Liver (tissue), 9 donors: ENCODE data around the gene CA11. TPM values are rescaled to one million over a fixed set of nuclear protein-coding genes. Genes with fewer than 3 reads are reported as not detected.

Experiments
- DNase-seq: peaks from one replicate; pipeline ENCODE4 v3.0.0-alpha.2; 2017; ENCODE audit warnings: low spot score
- H3K27ac ChIP-seq, 2 donors: one replicate each; pipeline ENCODE4 v1.7.0; 2013; ENCODE audit warnings: inconsistent platforms in 2 of 2, low read length in 2 of 2, control low read depth in 1 of 2, low read depth in 1 of 2, mild to moderate bottlenecking in 1 of 2
- H3K27me3 ChIP-seq, 4 donors: one replicate each; pipeline versions ENCODE4 v1.6.1 to v1.7.0; 2013; ENCODE audit warnings: low read length in 3 of 4, inconsistent platforms in 1 of 4, mild to moderate bottlenecking in 1 of 4, moderate library complexity in 1 of 4; ENCODE audit not compliant: control insufficient read depth in 4 of 4, insufficient read depth in 4 of 4
- H3K36me3 ChIP-seq, 4 donors: one replicate each; pipeline versions ENCODE4 v1.6.1 to v1.7.0; 2013; ENCODE audit warnings: low read length in 3 of 4, mild to moderate bottlenecking in 3 of 4, low read depth in 1 of 4, moderate library complexity in 1 of 4; ENCODE audit not compliant: control insufficient read depth in 4 of 4, insufficient read depth in 3 of 4
- H3K4me1 ChIP-seq, 4 donors: one replicate each; pipeline versions ENCODE4 v1.6.1 to v1.7.0; 2013; ENCODE audit warnings: low read length in 3 of 4, mild to moderate bottlenecking in 3 of 4, moderate library complexity in 1 of 4; ENCODE audit not compliant: control insufficient read depth in 4 of 4, insufficient read depth in 4 of 4
- H3K4me3 ChIP-seq, 3 donors: one replicate each; pipeline versions ENCODE4 v1.6.1 to v1.7.0; 2013; ENCODE audit warnings: low read length in 3 of 3, control low read depth in 1 of 3, low read depth in 1 of 3, mild to moderate bottlenecking in 1 of 3
- H3K9ac ChIP-seq, 2 donors: one replicate each; pipeline ENCODE4 v1.7.0; 2013; ENCODE audit warnings: low read length in 2 of 2, mild to moderate bottlenecking in 2 of 2, moderate library complexity in 2 of 2, control low read depth in 1 of 2, low read depth in 1 of 2
- H3K9me3 ChIP-seq, 4 donors: one replicate each; pipeline versions ENCODE4 v1.6.1 to v1.7.0; 2013; ENCODE audit warnings: low read length in 3 of 4; ENCODE audit not compliant: control insufficient read depth in 4 of 4
- ATF3 ChIP-seq: IDR thresholded peaks from 2 replicates; pipeline ENCODE4 v1.6.1; 2016; ENCODE audit warnings: antibody characterized with exemption
- EGR1 ChIP-seq, 2 donors: IDR thresholded peaks; 2 replicates each; pipeline ENCODE4 v1.6.1; 2016 to 2018; ENCODE audit warnings: antibody characterized with exemption in 2 of 2, low read depth in 2 of 2
- FOXA1 ChIP-seq: IDR thresholded peaks from 2 replicates; pipeline ENCODE4 v1.6.1; 2016; ENCODE audit warnings: antibody characterized with exemption
- FOXA2 ChIP-seq: IDR thresholded peaks from 2 replicates; pipeline ENCODE4 v1.6.1; 2016; ENCODE audit warnings: antibody characterized with exemption
- GABPA ChIP-seq, 2 donors: IDR thresholded peaks in 1 of 2; conservative IDR thresholded peaks in 1 of 2; 2 replicates each; pipeline ENCODE4 v1.6.1; 2016; ENCODE audit warnings: antibody characterized with exemption in 2 of 2, mild to moderate bottlenecking in 1 of 2, moderate library complexity in 1 of 2
- HNF4A ChIP-seq, 2 donors: conservative IDR thresholded peaks; 2 replicates each; pipeline ENCODE4 v1.6.1; 2016; ENCODE audit warnings: antibody characterized with exemption in 2 of 2, mild to moderate bottlenecking in 2 of 2
- HNF4G ChIP-seq: IDR thresholded peaks from 2 replicates; pipeline ENCODE4 v1.6.1; 2016; ENCODE audit warnings: antibody characterized with exemption
- JUND ChIP-seq, 2 donors: IDR thresholded peaks; 2 replicates each; pipeline ENCODE4 v1.6.1; 2016; ENCODE audit warnings: antibody characterized with exemption in 2 of 2
- MAX ChIP-seq: IDR thresholded peaks from 2 replicates; pipeline ENCODE4 v1.6.1; 2016; ENCODE audit warnings: antibody characterized with exemption
- NR2F2 ChIP-seq: IDR thresholded peaks from 2 replicates; pipeline ENCODE4 v1.6.1; 2016; ENCODE audit warnings: antibody characterized with exemption
- RAD21 ChIP-seq, 2 donors: IDR thresholded peaks; 2 replicates each; pipeline ENCODE4 v1.6.1; 2016; ENCODE audit warnings: antibody characterized with exemption in 2 of 2, mild to moderate bottlenecking in 2 of 2
- RXRA ChIP-seq, 2 donors: IDR thresholded peaks; 2 replicates each; pipeline ENCODE4 v1.6.1; 2017 to 2018; ENCODE audit warnings: antibody characterized with exemption in 2 of 2, mild to moderate bottlenecking in 1 of 2
- SP1 ChIP-seq: IDR thresholded peaks from 2 replicates; pipeline ENCODE4 v1.6.1; 2018; ENCODE audit warnings: antibody characterized with exemption, mild to moderate bottlenecking
- TAF1 ChIP-seq: conservative IDR thresholded peaks from 2 replicates; pipeline ENCODE4 v1.6.1; 2016; ENCODE audit warnings: antibody characterized with exemption, mild to moderate bottlenecking
- YY1 ChIP-seq: IDR thresholded peaks from 2 replicates; pipeline ENCODE4 v1.6.1; 2016; ENCODE audit warnings: antibody characterized with exemption, mild to moderate bottlenecking
- WGBS: extraction: QIAGEN DNeasy Blood & Tissue Kit; methylation state at CpG from one replicate; pipeline ENCODE4 v1.1.7; 2013; 5-methylcytosine and 5-hydroxymethylcytosine counted together
- polyA plus RNA-seq, 2 donors: library from polyadenylated mRNA; stranded (reverse) in 1 of 2; unstranded in 1 of 2; fragments of 200-250 nt in 1 of 2; fragments of >200 nt in 1 of 2; fragmentation: Nextera tagmentation in 1 of 2; extraction: Ambion mirVana in 1 of 2; gene quantifications; one replicate each; pipeline versions ENCODE4 v1.2.1 to v1.2.3, GENCODE V29; 2013 to 2015
- total RNA-seq, 2 donors: library from RNA; depleted of rRNA; stranded (reverse); fragments of >200 nt; gene quantifications; one replicate each; pipeline ENCODE4 v1.2.3, GENCODE V29; 2014
- TF ChIP-seq, protein P1 (sequence below): fragments of 150-350 bp; IDR thresholded peaks from 2 replicates; pipeline ENCODE4 v1.5.1; 2017; ENCODE audit warnings: improper control_type of control experiment, low read depth, low read length; ENCODE audit not compliant: missing input control
- TF ChIP-seq, protein P2 (sequence below): IDR thresholded peaks from 2 replicates; pipeline ENCODE4 v1.6.1; 2016; ENCODE audit warnings: antibody characterized with exemption
- TF ChIP-seq, protein P3 (sequence below): IDR thresholded peaks from 2 replicates; pipeline ENCODE4 v1.6.1; 2016; ENCODE audit warnings: antibody characterized with exemption, mild to moderate bottlenecking
- donor health status: healthy.
- donor health status: healthy.
- donor health status: healthy.
- donor health status: healthy.
- donor health status: healthy.

Gene CA11
- total and polyA plus RNA-seq, 4 donors: 0.09 to 1.1 (median 0.34) TPM

- Histone ChIP-seq H3K36me3 (no peaks in the 10 kb centered on the region), H3K27ac (no peak overlapping the region), H3K4me3 (no peak overlapping the region), H3K9me3 (no peaks in the 10 kb centered on the region), H3K4me1 (peaks cover 2 to 21% (median 12%) of the 10 kb centered on the region in 4 donors), H3K9ac (no peak overlapping the region), H3K27me3 (no peaks in the 10 kb centered on the region)
- TF ChIP-seq FOXA1 (no peak), HNF4A (conservative IDR thresholded peaks at IDR 0.05) (no peak), EGR1 (IDR thresholded peaks at IDR 0.05; ENCODE audit: low read depth in 2 of 2) (no peak), HNF4G (no peak), RXRA (IDR thresholded peaks at IDR 0.05) (no peak), MAX (no peak), TAF1 (no peak), NR2F2 (no peak), FOXA2 (no peak), RAD21 (IDR thresholded peaks at IDR 0.05) (no peak), YY1 (no peak), ATF3 (no peak), GABPA (IDR thresholded peaks at IDR 0.05 in 1 of 2, conservative IDR thresholded peaks at IDR 0.05 in 1 of 2) (no peak), JUND (IDR thresholded peaks at IDR 0.05) (no peak), SP1 (no peak)
- TF ChIP-seq, protein P1, sequence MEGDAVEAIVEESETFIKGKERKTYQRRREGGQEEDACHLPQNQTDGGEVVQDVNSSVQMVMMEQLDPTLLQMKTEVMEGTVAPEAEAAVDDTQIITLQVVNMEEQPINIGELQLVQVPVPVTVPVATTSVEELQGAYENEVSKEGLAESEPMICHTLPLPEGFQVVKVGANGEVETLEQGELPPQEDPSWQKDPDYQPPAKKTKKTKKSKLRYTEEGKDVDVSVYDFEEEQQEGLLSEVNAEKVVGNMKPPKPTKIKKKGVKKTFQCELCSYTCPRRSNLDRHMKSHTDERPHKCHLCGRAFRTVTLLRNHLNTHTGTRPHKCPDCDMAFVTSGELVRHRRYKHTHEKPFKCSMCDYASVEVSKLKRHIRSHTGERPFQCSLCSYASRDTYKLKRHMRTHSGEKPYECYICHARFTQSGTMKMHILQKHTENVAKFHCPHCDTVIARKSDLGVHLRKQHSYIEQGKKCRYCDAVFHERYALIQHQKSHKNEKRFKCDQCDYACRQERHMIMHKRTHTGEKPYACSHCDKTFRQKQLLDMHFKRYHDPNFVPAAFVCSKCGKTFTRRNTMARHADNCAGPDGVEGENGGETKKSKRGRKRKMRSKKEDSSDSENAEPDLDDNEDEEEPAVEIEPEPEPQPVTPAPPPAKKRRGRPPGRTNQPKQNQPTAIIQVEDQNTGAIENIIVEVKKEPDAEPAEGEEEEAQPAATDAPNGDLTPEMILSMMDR: no peak
- TF ChIP-seq, protein P2, sequence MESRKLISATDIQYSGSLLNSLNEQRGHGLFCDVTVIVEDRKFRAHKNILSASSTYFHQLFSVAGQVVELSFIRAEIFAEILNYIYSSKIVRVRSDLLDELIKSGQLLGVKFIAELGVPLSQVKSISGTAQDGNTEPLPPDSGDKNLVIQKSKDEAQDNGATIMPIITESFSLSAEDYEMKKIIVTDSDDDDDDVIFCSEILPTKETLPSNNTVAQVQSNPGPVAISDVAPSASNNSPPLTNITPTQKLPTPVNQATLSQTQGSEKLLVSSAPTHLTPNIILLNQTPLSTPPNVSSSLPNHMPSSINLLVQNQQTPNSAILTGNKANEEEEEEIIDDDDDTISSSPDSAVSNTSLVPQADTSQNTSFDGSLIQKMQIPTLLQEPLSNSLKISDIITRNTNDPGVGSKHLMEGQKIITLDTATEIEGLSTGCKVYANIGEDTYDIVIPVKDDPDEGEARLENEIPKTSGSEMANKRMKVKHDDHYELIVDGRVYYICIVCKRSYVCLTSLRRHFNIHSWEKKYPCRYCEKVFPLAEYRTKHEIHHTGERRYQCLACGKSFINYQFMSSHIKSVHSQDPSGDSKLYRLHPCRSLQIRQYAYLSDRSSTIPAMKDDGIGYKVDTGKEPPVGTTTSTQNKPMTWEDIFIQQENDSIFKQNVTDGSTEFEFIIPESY: no peak
- TF ChIP-seq, protein P3, sequence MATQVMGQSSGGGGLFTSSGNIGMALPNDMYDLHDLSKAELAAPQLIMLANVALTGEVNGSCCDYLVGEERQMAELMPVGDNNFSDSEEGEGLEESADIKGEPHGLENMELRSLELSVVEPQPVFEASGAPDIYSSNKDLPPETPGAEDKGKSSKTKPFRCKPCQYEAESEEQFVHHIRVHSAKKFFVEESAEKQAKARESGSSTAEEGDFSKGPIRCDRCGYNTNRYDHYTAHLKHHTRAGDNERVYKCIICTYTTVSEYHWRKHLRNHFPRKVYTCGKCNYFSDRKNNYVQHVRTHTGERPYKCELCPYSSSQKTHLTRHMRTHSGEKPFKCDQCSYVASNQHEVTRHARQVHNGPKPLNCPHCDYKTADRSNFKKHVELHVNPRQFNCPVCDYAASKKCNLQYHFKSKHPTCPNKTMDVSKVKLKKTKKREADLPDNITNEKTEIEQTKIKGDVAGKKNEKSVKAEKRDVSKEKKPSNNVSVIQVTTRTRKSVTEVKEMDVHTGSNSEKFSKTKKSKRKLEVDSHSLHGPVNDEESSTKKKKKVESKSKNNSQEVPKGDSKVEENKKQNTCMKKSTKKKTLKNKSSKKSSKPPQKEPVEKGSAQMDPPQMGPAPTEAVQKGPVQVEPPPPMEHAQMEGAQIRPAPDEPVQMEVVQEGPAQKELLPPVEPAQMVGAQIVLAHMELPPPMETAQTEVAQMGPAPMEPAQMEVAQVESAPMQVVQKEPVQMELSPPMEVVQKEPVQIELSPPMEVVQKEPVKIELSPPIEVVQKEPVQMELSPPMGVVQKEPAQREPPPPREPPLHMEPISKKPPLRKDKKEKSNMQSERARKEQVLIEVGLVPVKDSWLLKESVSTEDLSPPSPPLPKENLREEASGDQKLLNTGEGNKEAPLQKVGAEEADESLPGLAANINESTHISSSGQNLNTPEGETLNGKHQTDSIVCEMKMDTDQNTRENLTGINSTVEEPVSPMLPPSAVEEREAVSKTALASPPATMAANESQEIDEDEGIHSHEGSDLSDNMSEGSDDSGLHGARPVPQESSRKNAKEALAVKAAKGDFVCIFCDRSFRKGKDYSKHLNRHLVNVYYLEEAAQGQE: no peak
- 79% methylated on average over 4 of the region's 4 CpGs for WGBS
- no peak for DNase-seq
Observed at GRCh38 chr19:48644355-48644754, 1.6 kb downstream of the CA11 start.
